K562 (cell line): ENCODE data around the gene UBR3. TPM values are rescaled to one million over a fixed set of nuclear protein-coding genes. Genes with fewer than 3 reads are reported as not detected.

Source experiments
- CCAR2 ChIP-seq: fragments of 200-400 bp; formaldehyde crosslinking; IDR thresholded peaks from 2 replicates; pipeline ENCODE4 v1.6.1; 2017; ENCODE audit warnings: mild to moderate bottlenecking, low read depth, low read length
- COPS2 ChIP-seq: fragments of 450-650 bp; conservative IDR thresholded peaks from 2 replicates; pipeline ENCODE4 v1.6.1; 2016; ENCODE audit warnings: mild to moderate bottlenecking, moderate library complexity
- EZH2 ChIP-seq: IDR thresholded peaks from 2 replicates; pipeline ENCODE4 v1.6.1; 2012; ENCODE audit warnings: low read depth, mild to moderate bottlenecking, inconsistent platforms, low read length, borderline replicate concordance
- MYC ChIP-seq, 2 experiments: fragments of 250-450 bp in 1 of 2; sonication (Bioruptor Pico) in 1 of 2; IDR thresholded peaks; 2 replicates each; pipeline versions ENCODE4 v1.5.1 to v1.6.1; 2012 to 2021; ENCODE audit warnings: low read depth in 2 of 2, borderline replicate concordance in 1 of 2, improper control_type of control experiment in 1 of 2, low read length in 1 of 2, mild to moderate bottlenecking in 1 of 2, moderate library complexity in 1 of 2
- SETDB1 ChIP-seq: IDR thresholded peaks from one replicate; pipeline ENCODE4 v1.6.1; 2012; ENCODE audit warnings: low read length, control low read depth, inconsistent platforms
- STAT5A ChIP-seq: IDR thresholded peaks from 2 replicates; pipeline ENCODE4 v1.6.1; 2012; ENCODE audit warnings: low read length, inconsistent platforms, borderline replicate concordance
- ZC3H4 ChIP-seq: sonication (generic); formaldehyde crosslinking; IDR thresholded peaks from 2 replicates; pipeline ENCODE4 v1.9.0; 2021; ENCODE audit warnings: missing genetic modification reagents, borderline replicate concordance
- ZNF717 ChIP-seq: fragments of 250-450 bp; sonication (Bioruptor Pico); IDR thresholded peaks from 2 replicates; pipeline ENCODE4 v1.5.0; 2021
- ZNF764 ChIP-seq: fragments of 250-450 bp; sonication (Bioruptor Pico); IDR thresholded peaks from 2 replicates; pipeline ENCODE4 v1.4.0; 2020; ENCODE audit warnings: low read depth, mild to moderate bottlenecking, moderate library complexity
- polyA plus RNA-seq, 8 experiments: library from polyadenylated mRNA; depleted of rRNA in 4 of 8; stranded (reverse) in 5 of 8; unstranded in 3 of 8; fragments of >200 nt; fragmentation: Nextera tagmentation in 2 of 8; fragmentation: Illumina TruSeq in 1 of 8; extraction: Ambion mirVana in 2 of 8; extraction: Trizol in 1 of 8; gene quantifications; 2 replicates each; pipeline versions ENCODE4 v1.2.1 to v1.2.3, GENCODE V29; 2011 to 2014; ENCODE audit warnings: inconsistent platforms in 1 of 8, missing spikeins in 1 of 8
- total RNA-seq, 7 experiments: library from RNA; depleted of rRNA in 6 of 7; stranded (reverse); fragments of >200 nt in 6 of 7; fragmentation: Illumina TruSeq in 2 of 7; extraction: Trizol in 2 of 7; gene quantifications; 2 replicates each; pipeline versions ENCODE4 v1.2.1 to v1.2.3, GENCODE V29; 2011 to 2021; ENCODE audit warnings: low replicate concordance in 1 of 7
- TF ChIP-seq, protein P1 (sequence below): fragments of 450-650 bp; IDR thresholded peaks from 2 replicates; pipeline ENCODE4 v1.6.1; 2016; ENCODE audit warnings: mild to moderate bottlenecking
- TF ChIP-seq, protein P2 (sequence below): fragments of 250-450 bp; sonication (Bioruptor Pico); IDR thresholded peaks from 2 replicates; pipeline ENCODE4 v1.4.0; 2020; ENCODE audit warnings: mild to moderate bottlenecking
- TF ChIP-seq, protein P3 (sequence below), 2 experiments: fragments of 450-650 bp; IDR thresholded peaks; 2 replicates each; pipeline ENCODE4 v1.6.1; 2018; ENCODE audit warnings: mild to moderate bottlenecking in 2 of 2, low read depth in 1 of 2; ENCODE audit not compliant: partially characterized antibody in 2 of 2
- TF ChIP-seq, protein P4 (sequence below): fragments of 450-650 bp; formaldehyde crosslinking; IDR thresholded peaks from 2 replicates; pipeline ENCODE4 v1.4.0; 2020; ENCODE audit warnings: mild to moderate bottlenecking, moderate library complexity
- TF ChIP-seq, protein P5 (sequence below), 2 experiments: fragments of 200-800 bp in 1 of 2; sonication (Bioruptor generic) in 1 of 2; sonication (generic) in 1 of 2; formaldehyde crosslinking in 1 of 2; IDR thresholded peaks in 1 of 2; conservative IDR thresholded peaks in 1 of 2; 2 replicates each; pipeline versions ENCODE4 v1.5.0 to v1.6.1; 2016 to 2020; ENCODE audit warnings: missing compliant biosample characterization in 1 of 2, missing genetic modification characterization in 1 of 2, missing genetic modification reagents in 1 of 2

The UBR3 gene
- total and polyA plus RNA-seq, 9 of the 15 experiments (the other 6 are each of a cell fraction or from before 2014, with no cell fraction given): 14.4 to 63.5 (median 40.4) TPM

DNA sequence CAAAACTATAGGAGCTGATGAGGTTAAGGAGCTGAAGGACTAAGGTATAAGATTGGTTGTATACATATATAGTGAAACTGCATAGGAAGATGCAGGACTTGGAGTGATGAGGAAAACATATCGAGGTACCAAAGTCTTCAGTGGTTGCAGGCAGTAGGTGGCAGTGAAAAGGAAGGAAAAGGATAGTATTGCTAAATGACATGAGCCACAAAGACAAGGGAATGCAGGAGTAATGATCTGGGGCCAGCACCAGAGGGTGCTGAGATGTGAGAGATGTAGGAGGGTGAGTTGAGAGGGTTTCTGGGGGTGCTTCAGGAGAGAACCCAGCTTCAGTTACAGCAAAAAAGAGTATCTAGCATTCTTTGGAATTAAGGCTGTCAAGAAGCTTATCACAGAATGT is 178.4 kb downstream of the UBR3 start (continued):
- TF ChIP-seq, protein P1, sequence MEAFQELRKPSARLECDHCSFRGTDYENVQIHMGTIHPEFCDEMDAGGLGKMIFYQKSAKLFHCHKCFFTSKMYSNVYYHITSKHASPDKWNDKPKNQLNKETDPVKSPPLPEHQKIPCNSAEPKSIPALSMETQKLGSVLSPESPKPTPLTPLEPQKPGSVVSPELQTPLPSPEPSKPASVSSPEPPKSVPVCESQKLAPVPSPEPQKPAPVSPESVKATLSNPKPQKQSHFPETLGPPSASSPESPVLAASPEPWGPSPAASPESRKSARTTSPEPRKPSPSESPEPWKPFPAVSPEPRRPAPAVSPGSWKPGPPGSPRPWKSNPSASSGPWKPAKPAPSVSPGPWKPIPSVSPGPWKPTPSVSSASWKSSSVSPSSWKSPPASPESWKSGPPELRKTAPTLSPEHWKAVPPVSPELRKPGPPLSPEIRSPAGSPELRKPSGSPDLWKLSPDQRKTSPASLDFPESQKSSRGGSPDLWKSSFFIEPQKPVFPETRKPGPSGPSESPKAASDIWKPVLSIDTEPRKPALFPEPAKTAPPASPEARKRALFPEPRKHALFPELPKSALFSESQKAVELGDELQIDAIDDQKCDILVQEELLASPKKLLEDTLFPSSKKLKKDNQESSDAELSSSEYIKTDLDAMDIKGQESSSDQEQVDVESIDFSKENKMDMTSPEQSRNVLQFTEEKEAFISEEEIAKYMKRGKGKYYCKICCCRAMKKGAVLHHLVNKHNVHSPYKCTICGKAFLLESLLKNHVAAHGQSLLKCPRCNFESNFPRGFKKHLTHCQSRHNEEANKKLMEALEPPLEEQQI: peak; percentile 80
- TF ChIP-seq, protein P2, sequence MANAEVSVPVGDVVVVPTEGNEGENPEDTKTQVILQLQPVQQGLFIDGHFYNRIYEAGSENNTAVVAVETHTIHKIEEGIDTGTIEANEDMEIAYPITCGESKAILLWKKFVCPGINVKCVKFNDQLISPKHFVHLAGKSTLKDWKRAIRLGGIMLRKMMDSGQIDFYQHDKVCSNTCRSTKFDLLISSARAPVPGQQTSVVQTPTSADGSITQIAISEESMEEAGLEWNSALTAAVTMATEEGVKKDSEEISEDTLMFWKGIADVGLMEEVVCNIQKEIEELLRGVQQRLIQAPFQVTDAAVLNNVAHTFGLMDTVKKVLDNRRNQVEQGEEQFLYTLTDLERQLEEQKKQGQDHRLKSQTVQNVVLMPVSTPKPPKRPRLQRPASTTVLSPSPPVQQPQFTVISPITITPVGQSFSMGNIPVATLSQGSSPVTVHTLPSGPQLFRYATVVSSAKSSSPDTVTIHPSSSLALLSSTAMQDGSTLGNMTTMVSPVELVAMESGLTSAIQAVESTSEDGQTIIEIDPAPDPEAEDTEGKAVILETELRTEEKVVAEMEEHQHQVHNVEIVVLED (CRISPR knock-in tag): no peak
- TF ChIP-seq ZNF764 (CRISPR knock-in tag): no peak
- TF ChIP-seq STAT5A: no peak
- TF ChIP-seq, protein P3, sequence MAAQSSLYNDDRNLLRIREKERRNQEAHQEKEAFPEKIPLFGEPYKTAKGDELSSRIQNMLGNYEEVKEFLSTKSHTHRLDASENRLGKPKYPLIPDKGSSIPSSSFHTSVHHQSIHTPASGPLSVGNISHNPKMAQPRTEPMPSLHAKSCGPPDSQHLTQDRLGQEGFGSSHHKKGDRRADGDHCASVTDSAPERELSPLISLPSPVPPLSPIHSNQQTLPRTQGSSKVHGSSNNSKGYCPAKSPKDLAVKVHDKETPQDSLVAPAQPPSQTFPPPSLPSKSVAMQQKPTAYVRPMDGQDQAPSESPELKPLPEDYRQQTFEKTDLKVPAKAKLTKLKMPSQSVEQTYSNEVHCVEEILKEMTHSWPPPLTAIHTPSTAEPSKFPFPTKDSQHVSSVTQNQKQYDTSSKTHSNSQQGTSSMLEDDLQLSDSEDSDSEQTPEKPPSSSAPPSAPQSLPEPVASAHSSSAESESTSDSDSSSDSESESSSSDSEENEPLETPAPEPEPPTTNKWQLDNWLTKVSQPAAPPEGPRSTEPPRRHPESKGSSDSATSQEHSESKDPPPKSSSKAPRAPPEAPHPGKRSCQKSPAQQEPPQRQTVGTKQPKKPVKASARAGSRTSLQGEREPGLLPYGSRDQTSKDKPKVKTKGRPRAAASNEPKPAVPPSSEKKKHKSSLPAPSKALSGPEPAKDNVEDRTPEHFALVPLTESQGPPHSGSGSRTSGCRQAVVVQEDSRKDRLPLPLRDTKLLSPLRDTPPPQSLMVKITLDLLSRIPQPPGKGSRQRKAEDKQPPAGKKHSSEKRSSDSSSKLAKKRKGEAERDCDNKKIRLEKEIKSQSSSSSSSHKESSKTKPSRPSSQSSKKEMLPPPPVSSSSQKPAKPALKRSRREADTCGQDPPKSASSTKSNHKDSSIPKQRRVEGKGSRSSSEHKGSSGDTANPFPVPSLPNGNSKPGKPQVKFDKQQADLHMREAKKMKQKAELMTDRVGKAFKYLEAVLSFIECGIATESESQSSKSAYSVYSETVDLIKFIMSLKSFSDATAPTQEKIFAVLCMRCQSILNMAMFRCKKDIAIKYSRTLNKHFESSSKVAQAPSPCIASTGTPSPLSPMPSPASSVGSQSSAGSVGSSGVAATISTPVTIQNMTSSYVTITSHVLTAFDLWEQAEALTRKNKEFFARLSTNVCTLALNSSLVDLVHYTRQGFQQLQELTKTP (IDR thresholded peaks at IDR 0.05; ENCODE audit: low read depth in 1 of 2, partially characterized antibody in 2 of 2): no peak
- TF ChIP-seq CCAR2: no peak
- 0 out of 2 replicates have a peak, but pooled peaks have one; percentile 19 for TF ChIP-seq MYC (IDR thresholded peaks at IDR 0.05; ENCODE audit: low read depth, low read length)
- TF ChIP-seq MYC (CRISPR knock-in tag; IDR thresholded peaks at IDR 0.05; ENCODE audit: borderline replicate concordance, low read depth): no peak
- TF ChIP-seq SETDB1: no peak
- TF ChIP-seq EZH2: no peak
- TF ChIP-seq COPS2: no peak
- TF ChIP-seq ZC3H4: no peak
- TF ChIP-seq, protein P4, sequence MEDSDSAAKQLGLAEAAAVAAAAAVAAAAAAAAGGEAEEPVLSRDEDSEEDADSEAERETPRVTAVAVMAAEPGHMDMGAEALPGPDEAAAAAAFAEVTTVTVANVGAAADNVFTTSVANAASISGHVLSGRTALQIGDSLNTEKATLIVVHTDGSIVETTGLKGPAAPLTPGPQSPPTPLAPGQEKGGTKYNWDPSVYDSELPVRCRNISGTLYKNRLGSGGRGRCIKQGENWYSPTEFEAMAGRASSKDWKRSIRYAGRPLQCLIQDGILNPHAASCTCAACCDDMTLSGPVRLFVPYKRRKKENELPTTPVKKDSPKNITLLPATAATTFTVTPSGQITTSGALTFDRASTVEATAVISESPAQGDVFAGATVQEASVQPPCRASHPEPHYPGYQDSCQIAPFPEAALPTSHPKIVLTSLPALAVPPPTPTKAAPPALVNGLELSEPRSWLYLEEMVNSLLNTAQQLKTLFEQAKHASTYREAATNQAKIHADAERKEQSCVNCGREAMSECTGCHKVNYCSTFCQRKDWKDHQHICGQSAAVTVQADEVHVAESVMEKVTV (CRISPR knock-in tag): peak; percentile 80
- no peak for TF ChIP-seq ZNF717 (CRISPR knock-in tag)
- TF ChIP-seq, protein P5, sequence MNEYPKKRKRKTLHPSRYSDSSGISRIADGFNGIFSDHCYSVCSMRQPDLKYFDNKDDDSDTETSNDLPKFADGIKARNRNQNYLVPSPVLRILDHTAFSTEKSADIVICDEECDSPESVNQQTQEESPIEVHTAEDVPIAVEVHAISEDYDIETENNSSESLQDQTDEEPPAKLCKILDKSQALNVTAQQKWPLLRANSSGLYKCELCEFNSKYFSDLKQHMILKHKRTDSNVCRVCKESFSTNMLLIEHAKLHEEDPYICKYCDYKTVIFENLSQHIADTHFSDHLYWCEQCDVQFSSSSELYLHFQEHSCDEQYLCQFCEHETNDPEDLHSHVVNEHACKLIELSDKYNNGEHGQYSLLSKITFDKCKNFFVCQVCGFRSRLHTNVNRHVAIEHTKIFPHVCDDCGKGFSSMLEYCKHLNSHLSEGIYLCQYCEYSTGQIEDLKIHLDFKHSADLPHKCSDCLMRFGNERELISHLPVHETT (CRISPR knock-in tag; conservative IDR thresholded peaks at IDR 0.05 in 1 of 2, IDR thresholded peaks at IDR 0.05 in 1 of 2): no peak
